ENCODE results near the gene CD82.

CD82 gene

GRCh38 chr11:44538375-44539054, 26.9 kb upstream of the CD82 start:
- TF ChIP-seq ZFP30 (CRISPR knock-in tag; IDR thresholded peaks at IDR 0.05) (no peak), ZFP3 (CRISPR knock-in tag; IDR thresholded peaks at IDR 0.05) (no peak), TCF4 (CRISPR knock-in tag; IDR thresholded peaks at IDR 0.05; ENCODE audit: borderline replicate concordance) (no peak), CSDC2 (CRISPR knock-in tag; IDR thresholded peaks at IDR 0.05) (no peak), ISL1 (CRISPR knock-in tag; IDR thresholded peaks at IDR 0.05) (no peak), OSR1 (CRISPR knock-in tag; IDR thresholded peaks at IDR 0.05) (no peak), ARNTL (CRISPR knock-in tag; IDR thresholded peaks at IDR 0.05; ENCODE audit: borderline replicate concordance, low read depth) (no peak), PPARA (CRISPR knock-in tag; IDR thresholded peaks at IDR 0.05; ENCODE audit: borderline replicate concordance) (no peak), ZC3H10 (CRISPR knock-in tag; IDR thresholded peaks at IDR 0.05) (no peak), ZNF565 (CRISPR knock-in tag; conservative IDR thresholded peaks at IDR 0.05; ENCODE audit: low read depth) (no peak), CREB5 (CRISPR knock-in tag; IDR thresholded peaks at IDR 0.05; ENCODE audit: low read depth) (no peak), BACH2 (CRISPR knock-in tag; IDR thresholded peaks at IDR 0.05; ENCODE audit: borderline replicate concordance) (no peak), RARB (CRISPR knock-in tag; IDR thresholded peaks at IDR 0.05) (no peak), SNAI2 (CRISPR knock-in tag; IDR thresholded peaks at IDR 0.05) (no peak), ZNF70 (CRISPR knock-in tag; IDR thresholded peaks at IDR 0.05) (no peak)
- TF ChIP-seq, protein P1, sequence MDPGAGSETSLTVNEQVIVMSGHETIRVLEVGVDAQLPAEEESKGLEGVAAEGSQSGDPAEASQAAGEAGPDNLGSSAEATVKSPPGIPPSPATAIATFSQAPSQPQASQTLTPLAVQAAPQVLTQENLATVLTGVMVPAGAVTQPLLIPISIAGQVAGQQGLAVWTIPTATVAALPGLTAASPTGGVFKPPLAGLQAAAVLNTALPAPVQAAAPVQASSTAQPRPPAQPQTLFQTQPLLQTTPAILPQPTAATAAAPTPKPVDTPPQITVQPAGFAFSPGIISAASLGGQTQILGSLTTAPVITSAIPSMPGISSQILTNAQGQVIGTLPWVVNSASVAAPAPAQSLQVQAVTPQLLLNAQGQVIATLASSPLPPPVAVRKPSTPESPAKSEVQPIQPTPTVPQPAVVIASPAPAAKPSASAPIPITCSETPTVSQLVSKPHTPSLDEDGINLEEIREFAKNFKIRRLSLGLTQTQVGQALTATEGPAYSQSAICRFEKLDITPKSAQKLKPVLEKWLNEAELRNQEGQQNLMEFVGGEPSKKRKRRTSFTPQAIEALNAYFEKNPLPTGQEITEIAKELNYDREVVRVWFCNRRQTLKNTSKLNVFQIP (CRISPR knock-in tag; IDR thresholded peaks at IDR 0.05; ENCODE audit: borderline replicate concordance, low read depth) = no peak
- TF ChIP-seq, protein P2, sequence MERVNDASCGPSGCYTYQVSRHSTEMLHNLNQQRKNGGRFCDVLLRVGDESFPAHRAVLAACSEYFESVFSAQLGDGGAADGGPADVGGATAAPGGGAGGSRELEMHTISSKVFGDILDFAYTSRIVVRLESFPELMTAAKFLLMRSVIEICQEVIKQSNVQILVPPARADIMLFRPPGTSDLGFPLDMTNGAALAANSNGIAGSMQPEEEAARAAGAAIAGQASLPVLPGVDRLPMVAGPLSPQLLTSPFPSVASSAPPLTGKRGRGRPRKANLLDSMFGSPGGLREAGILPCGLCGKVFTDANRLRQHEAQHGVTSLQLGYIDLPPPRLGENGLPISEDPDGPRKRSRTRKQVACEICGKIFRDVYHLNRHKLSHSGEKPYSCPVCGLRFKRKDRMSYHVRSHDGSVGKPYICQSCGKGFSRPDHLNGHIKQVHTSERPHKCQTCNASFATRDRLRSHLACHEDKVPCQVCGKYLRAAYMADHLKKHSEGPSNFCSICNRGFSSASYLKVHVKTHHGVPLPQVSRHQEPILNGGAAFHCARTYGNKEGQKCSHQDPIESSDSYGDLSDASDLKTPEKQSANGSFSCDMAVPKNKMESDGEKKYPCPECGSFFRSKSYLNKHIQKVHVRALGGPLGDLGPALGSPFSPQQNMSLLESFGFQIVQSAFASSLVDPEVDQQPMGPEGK (CRISPR knock-in tag; IDR thresholded peaks at IDR 0.05; ENCODE audit: borderline replicate concordance) = no peak
- ATAC-seq = peak; percentile 99

DNA sequence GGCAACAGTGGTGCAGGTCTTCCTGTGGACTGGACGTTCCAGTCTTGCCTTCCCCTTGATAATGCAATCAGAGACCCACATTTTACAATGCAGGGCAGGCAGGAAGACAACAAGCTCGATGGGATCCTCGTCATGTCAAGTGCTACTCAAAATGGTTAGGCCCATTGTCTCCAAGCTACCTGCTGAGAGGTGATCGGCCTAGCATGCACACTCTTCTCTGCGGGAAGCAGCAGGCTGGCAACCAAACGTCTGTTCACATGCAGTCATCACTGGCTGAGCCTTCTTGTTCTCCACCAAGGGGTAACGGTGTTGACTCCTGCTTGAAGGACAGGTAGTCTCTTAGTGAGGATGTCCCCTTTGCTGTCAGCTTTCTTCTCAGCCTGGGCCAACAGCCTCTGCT, 25.5 kb upstream of the CD82 start:
- TF ChIP-seq ZFP3 (CRISPR knock-in tag; IDR thresholded peaks at IDR 0.05) (no peak), ZC3H10 (CRISPR knock-in tag; IDR thresholded peaks at IDR 0.05) (no peak), ARNTL (CRISPR knock-in tag; IDR thresholded peaks at IDR 0.05; ENCODE audit: borderline replicate concordance, low read depth) (no peak), RARB (CRISPR knock-in tag; IDR thresholded peaks at IDR 0.05) (no peak), PPARA (CRISPR knock-in tag; IDR thresholded peaks at IDR 0.05; ENCODE audit: borderline replicate concordance) (no peak), OSR1 (CRISPR knock-in tag; IDR thresholded peaks at IDR 0.05) (no peak), ZNF565 (CRISPR knock-in tag; conservative IDR thresholded peaks at IDR 0.05; ENCODE audit: low read depth) (no peak), ZNF8 (CRISPR knock-in tag; IDR thresholded peaks at IDR 0.05) (no peak), ESRRG (CRISPR knock-in tag; IDR thresholded peaks at IDR 0.05) (no peak), TOX (CRISPR knock-in tag; IDR thresholded peaks at IDR 0.05; ENCODE audit: borderline replicate concordance) (no peak), SNAI2 (CRISPR knock-in tag; IDR thresholded peaks at IDR 0.05) (no peak), TCF4 (CRISPR knock-in tag; IDR thresholded peaks at IDR 0.05; ENCODE audit: borderline replicate concordance) (no peak), BACH2 (CRISPR knock-in tag; IDR thresholded peaks at IDR 0.05; ENCODE audit: borderline replicate concordance) (no peak), ZFP30 (CRISPR knock-in tag; IDR thresholded peaks at IDR 0.05) (no peak), CREB5 (CRISPR knock-in tag; IDR thresholded peaks at IDR 0.05; ENCODE audit: low read depth) (no peak), GLIS3 (CRISPR knock-in tag; IDR thresholded peaks at IDR 0.05) (no peak), ISL1 (CRISPR knock-in tag; IDR thresholded peaks at IDR 0.05) (no peak), CSDC2 (CRISPR knock-in tag; IDR thresholded peaks at IDR 0.05) (no peak)
- TF ChIP-seq, protein P1 (CRISPR knock-in tag; IDR thresholded peaks at IDR 0.05; ENCODE audit: borderline replicate concordance, low read depth) = no peak
- TF ChIP-seq, protein P2 (CRISPR knock-in tag; IDR thresholded peaks at IDR 0.05; ENCODE audit: borderline replicate concordance) = no peak
- no peak for ATAC-seq

All from SK-N-SH treated with all-trans-retinoic acid at 6 μM for 48 hours (cell line).